Fibroblast of lung (primary cell): ENCODE results near the gene TNIP2.

Source experiments
- EZH2 ChIP-seq: IDR thresholded peaks from 2 replicates; pipeline ENCODE4 v1.5.1; 2012; ENCODE audit warnings: low read length, control low read depth, mild to moderate bottlenecking; ENCODE audit errors: missing control alignments
- TF ChIP-seq, protein P1 (sequence below), 2 donors: IDR thresholded peaks in 1 of 2; conservative IDR thresholded peaks in 1 of 2; 1 replicate in 1 of 2; 2 replicates in 1 of 2; pipeline ENCODE4 v1.5.1; 2011 to 2012; ENCODE audit warnings: low read length in 2 of 2, control low read depth in 1 of 2, inconsistent platforms in 1 of 2, low read depth in 1 of 2, mild to moderate bottlenecking in 1 of 2

DNA sequence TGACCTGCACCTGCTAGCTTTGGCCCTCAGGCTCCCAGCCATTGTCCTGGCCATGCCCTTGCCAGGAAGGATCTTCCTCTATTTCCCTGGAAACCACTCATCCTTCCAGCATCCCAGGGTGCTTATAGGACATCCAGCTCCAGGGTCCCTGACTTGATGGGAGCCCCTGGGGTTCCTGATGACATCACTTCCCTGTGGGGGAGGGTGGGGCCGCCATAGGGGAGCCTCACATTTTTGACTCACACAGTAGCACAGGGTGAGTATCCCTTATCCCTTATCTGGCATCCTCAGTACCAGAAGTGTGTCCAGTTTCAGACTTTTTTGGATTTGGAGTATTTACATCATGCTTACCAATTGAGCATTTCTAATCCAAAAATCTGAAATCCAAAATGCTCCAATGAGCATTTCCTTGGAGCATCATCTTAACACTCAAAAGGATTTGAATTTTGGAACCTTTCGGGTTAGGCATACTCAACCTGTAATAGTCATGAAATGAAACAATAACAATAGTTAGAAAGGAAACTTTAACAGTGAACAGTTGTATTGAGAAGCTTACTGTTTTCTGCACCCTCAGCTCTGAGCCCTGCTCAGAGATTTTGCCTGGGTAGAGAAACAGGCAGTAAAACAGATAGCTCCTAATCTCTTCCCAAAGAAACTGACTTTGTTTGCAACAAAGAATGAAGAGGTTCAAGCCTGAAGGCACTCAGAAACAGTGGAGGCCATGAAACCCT, 22.1 kb downstream of the TNIP2 start:
- TF ChIP-seq, protein P1, sequence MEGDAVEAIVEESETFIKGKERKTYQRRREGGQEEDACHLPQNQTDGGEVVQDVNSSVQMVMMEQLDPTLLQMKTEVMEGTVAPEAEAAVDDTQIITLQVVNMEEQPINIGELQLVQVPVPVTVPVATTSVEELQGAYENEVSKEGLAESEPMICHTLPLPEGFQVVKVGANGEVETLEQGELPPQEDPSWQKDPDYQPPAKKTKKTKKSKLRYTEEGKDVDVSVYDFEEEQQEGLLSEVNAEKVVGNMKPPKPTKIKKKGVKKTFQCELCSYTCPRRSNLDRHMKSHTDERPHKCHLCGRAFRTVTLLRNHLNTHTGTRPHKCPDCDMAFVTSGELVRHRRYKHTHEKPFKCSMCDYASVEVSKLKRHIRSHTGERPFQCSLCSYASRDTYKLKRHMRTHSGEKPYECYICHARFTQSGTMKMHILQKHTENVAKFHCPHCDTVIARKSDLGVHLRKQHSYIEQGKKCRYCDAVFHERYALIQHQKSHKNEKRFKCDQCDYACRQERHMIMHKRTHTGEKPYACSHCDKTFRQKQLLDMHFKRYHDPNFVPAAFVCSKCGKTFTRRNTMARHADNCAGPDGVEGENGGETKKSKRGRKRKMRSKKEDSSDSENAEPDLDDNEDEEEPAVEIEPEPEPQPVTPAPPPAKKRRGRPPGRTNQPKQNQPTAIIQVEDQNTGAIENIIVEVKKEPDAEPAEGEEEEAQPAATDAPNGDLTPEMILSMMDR (conservative IDR thresholded peaks at IDR 0.05 in 1 of 2, IDR thresholded peaks at IDR 0.05 in 1 of 2; ENCODE audit: low read depth in 1 of 2, low read length in 2 of 2), result no peak
- no peak for TF ChIP-seq EZH2
